HepG2 (cell line): ENCODE data around the gene DCN. TPM values are rescaled to one million over a fixed set of nuclear protein-coding genes. Genes with fewer than 3 reads are reported as not detected.

Experiments used
- ATAC-seq: fragments of 200-7000 bp; cut with Tn5 transposase; 3 replicates; pipeline ENCODE4 v1.9.1; 2020; ENCODE audit warnings: mild to moderate bottlenecking, moderate library complexity
- BruUV-seq: library from RNA; stranded (reverse); fragments of 400-500 nt; replicated peaks from 2 replicates; lab custom pipeline; 2021; lab: Mats Ljungman, UMichigan
- CTCF ChIA-PET: fragments of 300-600 bp; formaldehyde crosslinking; extraction: SDS; loops from one replicate; lab custom pipeline; 2021; ENCODE audit warnings: low total read pairs, inconsistent platforms, low intra/inter-chr PET ratio; lab: Yijun Ruan, JAX
- POLR2A ChIA-PET: fragments of 350-600 bp; sonication (Branson Sonifier 250); formaldehyde crosslinking; loops from one replicate; lab custom pipeline; 2020; ENCODE audit warnings: antibody characterized with exemption, inconsistent platforms; lab: Yijun Ruan, JAX
- DNase-seq: peaks from one replicate; pipeline ENCODE4 v3.0.0-alpha.2; 2015; ENCODE audit warnings: low spot score
- FAIRE-seq: peaks from 3 replicates; lab custom pipeline; 2011; peaks lifted over from hg19 to GRCh38; lab: Jason Lieb, UNC
- H2AFZ ChIP-seq: one replicate; pipeline ENCODE4 v1.6.1; 2011; ENCODE audit warnings: low read length, inconsistent platforms
- H3K27ac ChIP-seq: fragments of 300-600 bp; 3 replicates; pipeline ENCODE4 v1.8.0; 2011; ENCODE audit warnings: mixed run types, mild to moderate bottlenecking, mixed read lengths, low read length, inconsistent platforms; ENCODE audit not compliant: insufficient read depth; ENCODE audit errors: extremely low read length
- H3K27me3 ChIP-seq, 2 experiments: fragments of 200-600 bp in 1 of 2; 2 replicates in 1 of 2; 3 replicates in 1 of 2; pipeline versions ENCODE4 v1.6.0 to v1.8.0; 2011; ENCODE audit warnings: low read length in 2 of 2, mild to moderate bottlenecking in 2 of 2, moderate library complexity in 2 of 2, inconsistent platforms in 1 of 2; ENCODE audit not compliant: insufficient read depth in 2 of 2, control insufficient read depth in 1 of 2
- H3K36me3 ChIP-seq, 2 experiments: fragments of 200-600 bp in 1 of 2; replicated peaks in 1 of 2; 2 replicates in 1 of 2; 3 replicates in 1 of 2; pipeline versions ENCODE4 v1.5.1 to v1.8.0; 2011; ENCODE audit warnings: low read length in 2 of 2, inconsistent platforms in 1 of 2; ENCODE audit not compliant: insufficient read depth in 2 of 2, control insufficient read depth in 1 of 2
- H3K4me1 ChIP-seq: 2 replicates; pipeline ENCODE4 v1.5.1; 2012; ENCODE audit warnings: low read length, inconsistent platforms; ENCODE audit not compliant: insufficient read depth
- H3K4me2 ChIP-seq: 2 replicates; pipeline ENCODE4 v1.6.0; 2011; ENCODE audit warnings: low read depth, low read length, inconsistent platforms
- H3K4me3 ChIP-seq, 3 experiments: fragments of 200-600 bp in 1 of 3; sonication (generic), shearing (Covaris generic) in 1 of 3; replicated peaks in 1 of 3; 2 replicates each; pipeline ENCODE4 v1.5.1; 2011 to 2016; ENCODE audit warnings: low read length in 3 of 3, inconsistent platforms in 2 of 3, low read depth in 2 of 3, mild to moderate bottlenecking in 2 of 3, control low read depth in 1 of 3, mixed read lengths in 1 of 3; ENCODE audit not compliant: insufficient read depth in 1 of 3
- H3K79me2 ChIP-seq: one replicate; pipeline ENCODE4 v1.6.1; 2011; ENCODE audit warnings: low read length, inconsistent platforms; ENCODE audit not compliant: insufficient read depth
- H3K9ac ChIP-seq: 2 replicates; pipeline ENCODE4 v1.6.0; 2011; ENCODE audit warnings: mild to moderate bottlenecking, low read depth, low read length, inconsistent platforms; ENCODE audit not compliant: insufficient read depth
- H3K9me3 ChIP-seq: 2 replicates; pipeline ENCODE4 v1.5.1; 2012; ENCODE audit warnings: mild to moderate bottlenecking, low read length
- H4K20me1 ChIP-seq: 2 replicates; pipeline ENCODE4 v1.6.0; 2011; ENCODE audit warnings: inconsistent platforms, mild to moderate bottlenecking, low read length, moderate library complexity; ENCODE audit not compliant: insufficient read depth
- FOXP1 ChIP-seq, 2 experiments: fragments of 450-650 bp in 1 of 2; IDR thresholded peaks; 2 replicates each; pipeline ENCODE4 v1.6.1; 2017 to 2018; ENCODE audit warnings: antibody characterized with exemption in 1 of 2
- MXI1 ChIP-seq: IDR thresholded peaks from 3 replicates; pipeline ENCODE4 v1.6.1; 2012; ENCODE audit warnings: low read depth, low read length, inconsistent platforms, borderline replicate concordance
- SALL1 ChIP-seq: sonication (generic); formaldehyde crosslinking; IDR thresholded peaks from 2 replicates; pipeline ENCODE4 v1.8.0; 2022; ENCODE audit warnings: mild to moderate bottlenecking, missing genetic modification reagents
- TMF1 ChIP-seq: sonication (generic); formaldehyde crosslinking; IDR thresholded peaks from 2 replicates; pipeline ENCODE4 v1.8.1; 2022; ENCODE audit warnings: low read depth, missing genetic modification reagents
- ZNF605 ChIP-seq: sonication (generic); formaldehyde crosslinking; IDR thresholded peaks from 2 replicates; pipeline ENCODE4 v1.8.0; 2022; ENCODE audit warnings: mild to moderate bottlenecking, missing genetic modification reagents
- ZNF816 ChIP-seq: sonication (generic); formaldehyde crosslinking; IDR thresholded peaks from 2 replicates; pipeline ENCODE4 v1.8.0; 2022; ENCODE audit warnings: missing genetic modification reagents, mild to moderate bottlenecking, borderline replicate concordance
- WGBS: methylation state at CpG from one replicate; pipeline ENCODE4 v1.1.6; 2017; ENCODE audit warnings: low lambda C conversion rate; 5-methylcytosine and 5-hydroxymethylcytosine counted together
- in situ Hi-C: cut with HindIII; loops from 2 replicates; pipeline ENCODE4 v1.10.0; 2017; ENCODE audit warnings: low pct_unique_long_range_greater_than_20kb; ENCODE audit not compliant: extremely low pct_ligation_motif_present
- intact Hi-C: fragments of 100-400 bp; cut with micrococcal nuclease; formaldehyde crosslinking; loops from one replicate; pipeline ENCODE4 v1.10.0; 2022; ENCODE audit not compliant: unreplicated experiment
- polyA plus RNA-seq, 8 experiments: library from polyadenylated mRNA; depleted of rRNA in 3 of 8; stranded (reverse) in 7 of 8; unstranded in 1 of 8; fragments of >200 nt; fragmentation: Illumina TruSeq in 4 of 8; extraction: Trizol in 4 of 8; gene quantifications; 2 replicates each; pipeline versions ENCODE4 v1.2.1 to v1.2.3, GENCODE V29; 2011 to 2016; ENCODE audit warnings: low read depth in 4 of 8, missing spikeins in 1 of 8, mixed read lengths in 1 of 8; ENCODE audit not compliant: insufficient read depth in 1 of 8
- total RNA-seq, 5 experiments: library from RNA; depleted of rRNA; stranded (reverse); fragments of >200 nt; fragmentation: Illumina TruSeq; extraction: Trizol; gene quantifications; 2 replicates each; pipeline ENCODE4 v1.2.3, GENCODE V29; 2016; ENCODE audit warnings: low read depth in 1 of 5
- TF ChIP-seq, protein P1 (sequence below): sonication (generic); formaldehyde crosslinking; IDR thresholded peaks from 2 replicates; pipeline ENCODE4 v1.9.0; 2021; ENCODE audit warnings: mild to moderate bottlenecking, missing genetic modification reagents
- TF ChIP-seq, protein P2 (sequence below): sonication (generic); formaldehyde crosslinking; conservative IDR thresholded peaks from 2 replicates; pipeline ENCODE4 v1.5.0; 2020; ENCODE audit warnings: missing genetic modification reagents
- TF ChIP-seq, protein P3 (sequence below): IDR thresholded peaks from 2 replicates; pipeline ENCODE4 v1.6.1; 2016; ENCODE audit warnings: missing compliant biosample characterization, missing genetic modification reagents, borderline replicate concordance
- TF ChIP-seq, protein P4 (sequence below): IDR thresholded peaks from 2 replicates; pipeline ENCODE4 v1.6.1; 2016; ENCODE audit warnings: low read depth

The DCN gene
- total and polyA plus RNA-seq, 2 of the 13 experiments (the other 11 are each of a cell fraction or from before 2014, with no cell fraction given): not detected

DNA sequence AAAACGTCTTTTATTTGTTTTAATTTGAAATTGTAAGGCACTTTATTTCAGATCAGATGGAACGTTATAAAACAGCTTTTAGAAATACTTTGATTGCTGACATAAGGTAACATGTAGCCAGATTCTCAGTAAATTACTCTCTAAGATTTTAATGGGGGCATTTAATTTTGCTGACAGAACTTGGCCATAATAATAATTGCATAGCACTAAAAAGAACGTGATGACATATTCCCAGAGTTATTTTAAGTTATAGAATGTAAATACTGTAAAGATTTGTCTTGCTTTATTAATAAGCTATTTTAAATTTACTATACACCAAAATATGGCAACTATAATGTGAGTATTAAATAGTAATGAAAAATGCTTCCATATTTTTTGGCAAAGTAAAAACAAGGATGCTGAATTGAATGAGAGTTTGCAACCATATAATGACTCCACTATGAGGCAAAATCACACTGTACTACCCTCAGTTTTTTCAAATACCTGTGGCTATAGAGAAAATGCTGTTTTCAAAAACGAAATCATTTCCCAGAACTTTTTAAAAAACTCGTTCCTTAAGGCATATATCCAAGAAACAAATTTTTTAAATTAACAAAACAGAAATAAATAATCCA is 72.2 kb downstream of the DCN start (continued):
- TF ChIP-seq, protein P1, sequence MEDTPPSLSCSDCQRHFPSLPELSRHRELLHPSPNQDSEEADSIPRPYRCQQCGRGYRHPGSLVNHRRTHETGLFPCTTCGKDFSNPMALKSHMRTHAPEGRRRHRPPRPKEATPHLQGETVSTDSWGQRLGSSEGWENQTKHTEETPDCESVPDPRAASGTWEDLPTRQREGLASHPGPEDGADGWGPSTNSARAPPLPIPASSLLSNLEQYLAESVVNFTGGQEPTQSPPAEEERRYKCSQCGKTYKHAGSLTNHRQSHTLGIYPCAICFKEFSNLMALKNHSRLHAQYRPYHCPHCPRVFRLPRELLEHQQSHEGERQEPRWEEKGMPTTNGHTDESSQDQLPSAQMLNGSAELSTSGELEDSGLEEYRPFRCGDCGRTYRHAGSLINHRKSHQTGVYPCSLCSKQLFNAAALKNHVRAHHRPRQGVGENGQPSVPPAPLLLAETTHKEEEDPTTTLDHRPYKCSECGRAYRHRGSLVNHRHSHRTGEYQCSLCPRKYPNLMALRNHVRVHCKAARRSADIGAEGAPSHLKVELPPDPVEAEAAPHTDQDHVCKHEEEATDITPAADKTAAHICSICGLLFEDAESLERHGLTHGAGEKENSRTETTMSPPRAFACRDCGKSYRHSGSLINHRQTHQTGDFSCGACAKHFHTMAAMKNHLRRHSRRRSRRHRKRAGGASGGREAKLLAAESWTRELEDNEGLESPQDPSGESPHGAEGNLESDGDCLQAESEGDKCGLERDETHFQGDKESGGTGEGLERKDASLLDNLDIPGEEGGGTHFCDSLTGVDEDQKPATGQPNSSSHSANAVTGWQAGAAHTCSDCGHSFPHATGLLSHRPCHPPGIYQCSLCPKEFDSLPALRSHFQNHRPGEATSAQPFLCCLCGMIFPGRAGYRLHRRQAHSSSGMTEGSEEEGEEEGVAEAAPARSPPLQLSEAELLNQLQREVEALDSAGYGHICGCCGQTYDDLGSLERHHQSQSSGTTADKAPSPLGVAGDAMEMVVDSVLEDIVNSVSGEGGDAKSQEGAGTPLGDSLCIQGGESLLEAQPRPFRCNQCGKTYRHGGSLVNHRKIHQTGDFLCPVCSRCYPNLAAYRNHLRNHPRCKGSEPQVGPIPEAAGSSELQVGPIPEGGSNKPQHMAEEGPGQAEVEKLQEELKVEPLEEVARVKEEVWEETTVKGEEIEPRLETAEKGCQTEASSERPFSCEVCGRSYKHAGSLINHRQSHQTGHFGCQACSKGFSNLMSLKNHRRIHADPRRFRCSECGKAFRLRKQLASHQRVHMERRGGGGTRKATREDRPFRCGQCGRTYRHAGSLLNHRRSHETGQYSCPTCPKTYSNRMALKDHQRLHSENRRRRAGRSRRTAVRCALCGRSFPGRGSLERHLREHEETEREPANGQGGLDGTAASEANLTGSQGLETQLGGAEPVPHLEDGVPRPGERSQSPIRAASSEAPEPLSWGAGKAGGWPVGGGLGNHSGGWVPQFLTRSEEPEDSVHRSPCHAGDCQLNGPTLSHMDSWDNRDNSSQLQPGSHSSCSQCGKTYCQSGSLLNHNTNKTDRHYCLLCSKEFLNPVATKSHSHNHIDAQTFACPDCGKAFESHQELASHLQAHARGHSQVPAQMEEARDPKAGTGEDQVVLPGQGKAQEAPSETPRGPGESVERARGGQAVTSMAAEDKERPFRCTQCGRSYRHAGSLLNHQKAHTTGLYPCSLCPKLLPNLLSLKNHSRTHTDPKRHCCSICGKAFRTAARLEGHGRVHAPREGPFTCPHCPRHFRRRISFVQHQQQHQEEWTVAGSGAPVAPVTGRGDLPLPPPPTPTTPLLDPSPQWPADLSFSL: no peak
- TF ChIP-seq SALL1 (CRISPR knock-in tag) (no peak), TMF1 (CRISPR knock-in tag) (no peak), MXI1 (no peak)
- TF ChIP-seq, all 625 proteins: peak for 0

DNA sequence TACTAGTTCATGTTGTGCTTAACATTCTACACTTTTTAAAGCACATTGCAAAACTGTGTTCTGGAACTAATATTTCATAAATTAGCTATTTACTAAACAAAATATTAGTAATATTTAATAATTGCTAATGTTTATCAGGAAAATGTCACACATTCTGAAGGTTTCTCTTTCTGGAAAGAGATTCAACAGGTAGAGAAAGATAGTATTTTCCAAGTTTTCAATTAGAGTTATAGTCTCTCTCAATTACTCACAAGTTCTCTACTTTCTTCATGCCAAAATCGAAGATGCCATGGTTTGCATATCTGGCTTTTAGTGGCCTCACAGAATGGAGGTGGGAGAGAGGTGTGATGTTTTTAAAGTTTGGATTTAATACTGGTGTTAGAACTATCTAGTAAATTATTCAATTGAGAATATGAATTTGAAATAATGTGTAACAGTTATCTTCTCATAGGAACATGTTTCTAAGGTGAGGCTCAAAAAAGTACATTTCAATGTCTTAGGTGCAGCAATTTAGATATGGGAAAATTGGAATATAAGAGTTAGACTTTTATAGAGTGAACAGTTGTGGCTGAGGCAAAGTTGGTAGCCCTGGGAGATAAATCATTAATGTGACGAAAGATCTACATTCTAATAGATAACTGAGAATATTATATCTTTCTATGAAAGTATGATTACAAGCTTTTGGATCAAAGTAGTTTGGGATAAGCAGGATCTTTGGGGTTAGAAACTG is 72.9 kb downstream of the DCN start:
- H3K4me3 ChIP-seq: no peak overlapping the region
- intact Hi-C loops (loop anchor here (1.0 kb wide), 1 partner anchor 131 kb away; no protein-coding TSS in a partner anchor), in situ Hi-C loops (loop anchor here (10.0 kb wide), 1 partner anchor 125 kb away; no protein-coding TSS in a partner anchor)
- ChIA-PET POLR2A (no interaction called here), CTCF (interaction anchor here (1.4 kb wide), 1 partner anchor 132 kb away, joined by 6 read pairs; no protein-coding TSS in a partner anchor)
- no peaks in the 10 kb centered on the region for H3K79me2 ChIP-seq
- H3K9me3 ChIP-seq: no peaks in the 10 kb centered on the region
- H2AFZ ChIP-seq: no peak overlapping the region
- WGBS: 3% methylated on average over 2 of the region's 2 CpGs
- no peak overlapping the region for H3K4me2 ChIP-seq
- ATAC-seq (no peak), DNase-seq (no peak), FAIRE-seq (no peak)
- H3K36me3 ChIP-seq: no peaks in the 10 kb centered on the region
- H3K9ac ChIP-seq: no peak overlapping the region
- no peak overlapping the region for H3K27ac ChIP-seq
- H3K27me3 ChIP-seq: no peaks in the 10 kb centered on the region
- H3K4me1 ChIP-seq: no peaks in the 10 kb centered on the region
- no peaks in the 10 kb centered on the region for H4K20me1 ChIP-seq
- BruUV-seq: no TSS peak
- TF ChIP-seq FOXP1 (IDR thresholded peaks at IDR 0.05): no peak
- TF ChIP-seq FOXP1 (CRISPR knock-in tag; IDR thresholded peaks at IDR 0.05): no peak
- no peak for TF ChIP-seq ZNF605 (CRISPR knock-in tag)
- TF ChIP-seq, protein P2, sequence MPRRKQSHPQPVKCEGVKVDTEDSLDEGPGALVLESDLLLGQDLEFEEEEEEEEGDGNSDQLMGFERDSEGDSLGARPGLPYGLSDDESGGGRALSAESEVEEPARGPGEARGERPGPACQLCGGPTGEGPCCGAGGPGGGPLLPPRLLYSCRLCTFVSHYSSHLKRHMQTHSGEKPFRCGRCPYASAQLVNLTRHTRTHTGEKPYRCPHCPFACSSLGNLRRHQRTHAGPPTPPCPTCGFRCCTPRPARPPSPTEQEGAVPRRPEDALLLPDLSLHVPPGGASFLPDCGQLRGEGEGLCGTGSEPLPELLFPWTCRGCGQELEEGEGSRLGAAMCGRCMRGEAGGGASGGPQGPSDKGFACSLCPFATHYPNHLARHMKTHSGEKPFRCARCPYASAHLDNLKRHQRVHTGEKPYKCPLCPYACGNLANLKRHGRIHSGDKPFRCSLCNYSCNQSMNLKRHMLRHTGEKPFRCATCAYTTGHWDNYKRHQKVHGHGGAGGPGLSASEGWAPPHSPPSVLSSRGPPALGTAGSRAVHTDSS (CRISPR knock-in tag): no peak
- no peak for TF ChIP-seq ZNF816 (CRISPR knock-in tag)
- TF ChIP-seq, protein P3, sequence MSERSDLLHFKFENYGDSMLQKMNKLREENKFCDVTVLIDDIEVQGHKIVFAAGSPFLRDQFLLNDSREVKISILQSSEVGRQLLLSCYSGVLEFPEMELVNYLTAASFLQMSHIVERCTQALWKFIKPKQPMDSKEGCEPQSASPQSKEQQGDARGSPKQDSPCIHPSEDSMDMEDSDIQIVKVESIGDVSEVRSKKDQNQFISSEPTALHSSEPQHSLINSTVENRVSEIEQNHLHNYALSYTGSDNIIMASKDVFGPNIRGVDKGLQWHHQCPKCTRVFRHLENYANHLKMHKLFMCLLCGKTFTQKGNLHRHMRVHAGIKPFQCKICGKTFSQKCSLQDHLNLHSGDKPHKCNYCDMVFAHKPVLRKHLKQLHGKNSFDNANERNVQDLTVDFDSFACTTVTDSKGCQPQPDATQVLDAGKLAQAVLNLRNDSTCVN (CRISPR knock-in tag): no peak
- TF ChIP-seq, protein P4, sequence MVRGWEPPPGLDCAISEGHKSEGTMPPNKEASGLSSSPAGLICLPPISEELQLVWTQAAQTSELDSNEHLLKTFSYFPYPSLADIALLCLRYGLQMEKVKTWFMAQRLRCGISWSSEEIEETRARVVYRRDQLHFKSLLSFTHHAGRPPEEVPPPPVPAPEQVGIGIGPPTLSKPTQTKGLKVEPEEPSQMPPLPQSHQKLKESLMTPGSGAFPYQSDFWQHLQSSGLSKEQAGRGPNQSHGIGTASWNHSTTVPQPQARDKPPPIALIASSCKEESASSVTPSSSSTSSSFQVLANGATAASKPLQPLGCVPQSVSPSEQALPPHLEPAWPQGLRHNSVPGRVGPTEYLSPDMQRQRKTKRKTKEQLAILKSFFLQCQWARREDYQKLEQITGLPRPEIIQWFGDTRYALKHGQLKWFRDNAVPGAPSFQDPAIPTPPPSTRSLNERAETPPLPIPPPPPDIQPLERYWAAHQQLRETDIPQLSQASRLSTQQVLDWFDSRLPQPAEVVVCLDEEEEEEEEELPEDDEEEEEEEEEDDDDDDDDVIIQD: no peak
